ENCODE measurements around the gene AP1G2. TPM values are rescaled to one million over a fixed set of nuclear protein-coding genes. Genes with fewer than 3 reads are reported as not detected.
A peak's percentile ranks its signal among the peaks of the same experiment; 100 is the strongest.

The AP1G2 gene
- total and polyA plus RNA-seq, 2 of the 13 experiments (the other 11 are each of a cell fraction or from before 2014, with no cell fraction given) = 96.9 to 611 TPM

DNA sequence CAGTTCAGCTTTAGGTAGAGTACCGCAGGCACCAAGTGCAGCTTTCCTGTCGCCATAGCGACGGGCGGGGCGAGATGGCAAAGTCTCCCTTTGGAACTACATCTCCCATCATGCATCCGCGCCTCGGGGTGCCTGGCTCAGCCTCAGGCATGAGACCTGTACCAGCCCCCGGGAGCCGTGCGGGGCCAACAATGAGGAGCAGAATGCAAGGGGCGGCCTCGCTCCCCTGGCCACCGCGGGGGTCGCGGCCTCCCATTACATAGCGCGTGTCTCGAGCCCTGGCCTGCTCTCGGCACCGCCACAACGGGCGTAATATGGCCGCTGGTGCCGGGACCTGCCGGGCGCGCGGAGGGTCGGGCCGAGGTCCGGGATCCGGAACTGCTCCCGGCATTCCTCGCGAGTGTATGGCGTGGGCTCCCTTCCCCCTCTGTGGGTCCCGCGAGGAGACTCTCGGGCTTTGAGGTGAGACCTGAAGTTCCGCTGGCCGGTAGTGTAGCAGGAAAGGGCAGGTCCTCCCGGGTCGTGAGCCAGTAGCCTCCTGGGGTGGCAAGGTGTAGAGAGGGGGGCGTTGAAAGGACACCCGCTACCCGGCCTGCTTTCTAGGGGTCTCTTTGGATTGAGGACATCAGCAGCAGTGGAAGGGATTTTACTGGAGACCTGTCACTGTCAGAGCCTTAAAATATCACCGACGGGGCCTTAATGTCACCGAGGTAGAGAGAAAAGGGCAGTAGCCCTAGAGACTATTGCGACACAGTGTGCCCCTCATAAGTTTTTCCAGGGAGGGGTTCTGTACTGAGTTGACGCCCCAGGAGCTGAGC is 11.5 kb downstream of the AP1G2 start, which contains the start of gene THTPA (continued):
- TF ChIP-seq ZNF891 (CRISPR knock-in tag; IDR thresholded peaks at IDR 0.05) (peak; percentile 100), ZNF558 (CRISPR knock-in tag; IDR thresholded peaks at IDR 0.05; ENCODE audit: borderline replicate concordance) (peak; percentile 100), ZNF513 (CRISPR knock-in tag; conservative IDR thresholded peaks at IDR 0.05) (peak; percentile 98), MLLT10 (CRISPR knock-in tag; IDR thresholded peaks at IDR 0.05) (peak; percentile 58; the same call in 1 of the 2 replicates), TCF7L2 (IDR thresholded peaks at IDR 0.05; ENCODE audit: low read depth, low read length) (no peak), PCBP1 (IDR thresholded peaks at IDR 0.05; ENCODE audit: borderline replicate concordance, low read depth, low read length) (peak; percentile 97; the same call in 1 of the 2 replicates), ZNF597 (CRISPR knock-in tag; IDR thresholded peaks at IDR 0.05) (peak; percentile 95), ZSCAN20 (CRISPR knock-in tag; IDR thresholded peaks at IDR 0.05; ENCODE audit: borderline replicate concordance) (peak; percentile 96), BHLHE40 (IDR thresholded peaks at IDR 0.05; ENCODE audit: low read length) (peak; percentile 63; the same call in 1 of the 2 replicates), ZNF276 (CRISPR knock-in tag; IDR thresholded peaks at IDR 0.05; ENCODE audit: low read depth) (peak; percentile 87), ZFP36 (IDR thresholded peaks at IDR 0.05; ENCODE audit: borderline replicate concordance, low read depth, low read length, partially characterized antibody) (no peak), ZNF446 (CRISPR knock-in tag; IDR thresholded peaks at IDR 0.05) (no peak), KLF6 (CRISPR knock-in tag; IDR thresholded peaks at IDR 0.05) (peak; percentile 99), ZNF292 (CRISPR knock-in tag; IDR thresholded peaks at IDR 0.05; ENCODE audit: borderline replicate concordance, low read depth) (peak; percentile 79; the same call in 1 of the 2 replicates)
- TF ChIP-seq, protein P1, sequence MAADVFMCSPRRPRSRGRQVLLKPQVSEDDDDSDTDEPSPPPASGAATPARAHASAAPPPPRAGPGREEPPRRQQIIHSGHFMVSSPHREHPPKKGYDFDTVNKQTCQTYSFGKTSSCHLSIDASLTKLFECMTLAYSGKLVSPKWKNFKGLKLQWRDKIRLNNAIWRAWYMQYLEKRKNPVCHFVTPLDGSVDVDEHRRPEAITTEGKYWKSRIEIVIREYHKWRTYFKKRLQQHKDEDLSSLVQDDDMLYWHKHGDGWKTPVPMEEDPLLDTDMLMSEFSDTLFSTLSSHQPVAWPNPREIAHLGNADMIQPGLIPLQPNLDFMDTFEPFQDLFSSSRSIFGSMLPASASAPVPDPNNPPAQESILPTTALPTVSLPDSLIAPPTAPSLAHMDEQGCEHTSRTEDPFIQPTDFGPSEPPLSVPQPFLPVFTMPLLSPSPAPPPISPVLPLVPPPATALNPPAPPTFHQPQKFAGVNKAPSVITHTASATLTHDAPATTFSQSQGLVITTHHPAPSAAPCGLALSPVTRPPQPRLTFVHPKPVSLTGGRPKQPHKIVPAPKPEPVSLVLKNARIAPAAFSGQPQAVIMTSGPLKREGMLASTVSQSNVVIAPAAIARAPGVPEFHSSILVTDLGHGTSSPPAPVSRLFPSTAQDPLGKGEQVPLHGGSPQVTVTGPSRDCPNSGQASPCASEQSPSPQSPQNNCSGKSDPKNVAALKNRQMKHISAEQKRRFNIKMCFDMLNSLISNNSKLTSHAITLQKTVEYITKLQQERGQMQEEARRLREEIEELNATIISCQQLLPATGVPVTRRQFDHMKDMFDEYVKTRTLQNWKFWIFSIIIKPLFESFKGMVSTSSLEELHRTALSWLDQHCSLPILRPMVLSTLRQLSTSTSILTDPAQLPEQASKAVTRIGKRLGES (CRISPR knock-in tag; IDR thresholded peaks at IDR 0.05; ENCODE audit: borderline replicate concordance) = peak; percentile 91; the same call in 1 of the 2 replicates
- TF ChIP-seq, protein P2, sequence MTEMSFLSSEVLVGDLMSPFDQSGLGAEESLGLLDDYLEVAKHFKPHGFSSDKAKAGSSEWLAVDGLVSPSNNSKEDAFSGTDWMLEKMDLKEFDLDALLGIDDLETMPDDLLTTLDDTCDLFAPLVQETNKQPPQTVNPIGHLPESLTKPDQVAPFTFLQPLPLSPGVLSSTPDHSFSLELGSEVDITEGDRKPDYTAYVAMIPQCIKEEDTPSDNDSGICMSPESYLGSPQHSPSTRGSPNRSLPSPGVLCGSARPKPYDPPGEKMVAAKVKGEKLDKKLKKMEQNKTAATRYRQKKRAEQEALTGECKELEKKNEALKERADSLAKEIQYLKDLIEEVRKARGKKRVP (CRISPR knock-in tag; IDR thresholded peaks at IDR 0.05) = peak in 1 of 2 experiments; percentile 85; a peak in 2 of 4 replicates
